ENCODE measurements around the gene USP32. TPM values are rescaled to one million over a fixed set of nuclear protein-coding genes. Genes with fewer than 3 reads are reported as not detected.

USP32 gene
- total RNA-seq, 1 experiment from 2014 or later: 103 TPM

GRCh38 chr17:60139438-60140285 is 252.3 kb downstream of the USP32 start (continued):
- TF ChIP-seq ERG (CRISPR knock-in tag; IDR thresholded peaks at IDR 0.05) (no peak), ZNF512 (CRISPR knock-in tag; IDR thresholded peaks at IDR 0.05; ENCODE audit: borderline replicate concordance) (0 out of 2 replicates have a peak, but pooled peaks have one; percentile 74), NR2C2 (CRISPR knock-in tag; IDR thresholded peaks at IDR 0.05) (peak; percentile 74), ZMAT4 (CRISPR knock-in tag; IDR thresholded peaks at IDR 0.05) (no peak), AR (CRISPR knock-in tag; IDR thresholded peaks at IDR 0.05) (no peak), NFATC4 (CRISPR knock-in tag; IDR thresholded peaks at IDR 0.05) (no peak), MAX (CRISPR knock-in tag; IDR thresholded peaks at IDR 0.05) (peak; percentile 78), CDX4 (CRISPR knock-in tag; IDR thresholded peaks at IDR 0.05; ENCODE audit: borderline replicate concordance) (no peak), GABPB1 (CRISPR knock-in tag; IDR thresholded peaks at IDR 0.05) (peak; percentile 87), GRHL2 (CRISPR knock-in tag; IDR thresholded peaks at IDR 0.05; ENCODE audit: insufficient replicate concordance, severe bottlenecking) (no peak), EMX1 (CRISPR knock-in tag; IDR thresholded peaks at IDR 0.05) (no peak), ZNF232 (CRISPR knock-in tag; IDR thresholded peaks at IDR 0.05) (peak; percentile 97), NR1H2 (CRISPR knock-in tag; IDR thresholded peaks at IDR 0.05) (peak; percentile 52; the same call in 1 of the 2 replicates), IRF1 (CRISPR knock-in tag; IDR thresholded peaks at IDR 0.05) (peak; percentile 87), SMAD4 (CRISPR knock-in tag; IDR thresholded peaks at IDR 0.05) (peak; percentile 84; the same call in 1 of the 2 replicates), TCF7 (CRISPR knock-in tag; IDR thresholded peaks at IDR 0.05; ENCODE audit: low read depth) (peak; percentile 84), HMGXB4 (CRISPR knock-in tag; IDR thresholded peaks at IDR 0.05) (no peak), ZNF121 (CRISPR knock-in tag; IDR thresholded peaks at IDR 0.05) (peak; percentile 89), MYBL2 (CRISPR knock-in tag; IDR thresholded peaks at IDR 0.05) (peak; percentile 94; the same call in 1 of the 2 replicates), ZNF423 (CRISPR knock-in tag; IDR thresholded peaks at IDR 0.05) (no peak), NFE2L1 (CRISPR knock-in tag; IDR thresholded peaks at IDR 0.05) (peak; percentile 95), ZNF219 (CRISPR knock-in tag; IDR thresholded peaks at IDR 0.05; ENCODE audit: borderline replicate concordance) (peak; percentile 96), E2F5 (CRISPR knock-in tag; IDR thresholded peaks at IDR 0.05) (no peak)

Measured in WTC11 (cell line).